Adrenal gland (tissue), 5 donors: Measurements from ENCODE around the gene CACNA1B.

Source experiments
- CTCF ChIP-seq, 6 experiments: fragments of 450-650 bp in 4 of 6; fragments of 200-600 bp in 2 of 6; sonication (generic) in 1 of 6; IDR thresholded peaks; 1 replicate in 5 of 6; 2 replicates in 1 of 6; pipeline versions ENCODE4 v1.5.1 to v1.8.0; 2016 to 2021; ENCODE audit warnings: antibody characterized with exemption in 6 of 6, mild to moderate bottlenecking in 2 of 6, moderate library complexity in 1 of 6
- POLR2A ChIP-seq, 2 donors: fragments of 450-650 bp; IDR thresholded peaks; one replicate each; pipeline ENCODE4 v1.6.1; 2017; ENCODE audit warnings: antibody characterized with exemption in 2 of 2, mild to moderate bottlenecking in 2 of 2, moderate library complexity in 1 of 2
- donor health status: DM: no; HTN: no; CAD: no.

GRCh38 chr9:137972355-137972987 lies 94.9 kb downstream of the CACNA1B start:
- TF ChIP-seq CTCF (IDR thresholded peaks at IDR 0.05) (no peak), POLR2A (IDR thresholded peaks at IDR 0.05) (no peak)
